MCF 10A (cell line): Measurements from ENCODE around the gene USP17L12. TPM values are rescaled to one million over a fixed set of nuclear protein-coding genes. Genes with fewer than 3 reads are reported as not detected.
"Not testable (repeated sequence)": the region's sequence is repeated elsewhere in the genome, so short reads cannot be mapped to it uniquely, and the experiment has no call there.

Source experiments
- BruUV-seq: library from RNA; stranded (reverse); fragments of 400-500 nt; replicated peaks from 2 replicates; lab custom pipeline; 2021; lab: Mats Ljungman, UMichigan
- CTCF ChIA-PET: fragments of 300-600 bp; sonication (Branson Sonifier 250); formaldehyde crosslinking; extraction: SDS; loops from one replicate; lab custom pipeline; 2021; ENCODE audit warnings: antibody characterized with exemption, inconsistent platforms; lab: Yijun Ruan, JAX
- POLR2A ChIA-PET: fragments of 300-600, 350-650 bp; sonication (Branson Sonifier 250); formaldehyde crosslinking; extraction: SDS; loops from one replicate; lab custom pipeline; 2020; ENCODE audit warnings: antibody characterized with exemption, inconsistent platforms; lab: Yijun Ruan, JAX
- DNase-seq: peaks from one replicate; pipeline ENCODE4 v3.0.0-alpha.2; 2018; ENCODE audit not compliant: unreplicated experiment
- H3K27ac Mint-ChIP-seq: one replicate; pipeline ENCODE4 v1.8.0; 2022; ENCODE audit warnings: mild to moderate bottlenecking, low read depth, mixed read lengths; ENCODE audit not compliant: unreplicated experiment
- H3K27me3 Mint-ChIP-seq: one replicate; pipeline ENCODE4 v1.8.0; 2022; ENCODE audit warnings: mixed read lengths; ENCODE audit not compliant: insufficient read depth, unreplicated experiment
- H3K36me3 Mint-ChIP-seq: one replicate; pipeline ENCODE4 v1.8.0; 2022; ENCODE audit warnings: mild to moderate bottlenecking, moderate library complexity, mixed read lengths; ENCODE audit not compliant: insufficient read depth, unreplicated experiment
- H3K4me1 Mint-ChIP-seq: one replicate; pipeline ENCODE4 v1.8.0; 2022; ENCODE audit warnings: mixed read lengths; ENCODE audit not compliant: insufficient read depth, unreplicated experiment
- H3K4me3 Mint-ChIP-seq: one replicate; pipeline ENCODE4 v1.8.0; 2022; ENCODE audit warnings: mild to moderate bottlenecking, moderate library complexity, mixed read lengths; ENCODE audit not compliant: unreplicated experiment
- H3K9me3 Mint-ChIP-seq: one replicate; pipeline ENCODE4 v1.8.0; 2022; ENCODE audit warnings: mixed read lengths; ENCODE audit not compliant: unreplicated experiment
- intact Hi-C: fragments of 100-400 bp; cut with micrococcal nuclease; formaldehyde crosslinking; loops from 2 replicates; pipeline ENCODE4 v1.14.1; 2022
- total RNA-seq: library from RNA; stranded (reverse); gene quantifications from 2 replicates; pipeline ENCODE4 v1.2.3, GENCODE V29; 2022

USP17L12 gene
- total RNA-seq, 1 experiment from 2014 or later, result not detected

GRCh38 chr4:9247953-9248680 lies 28.2 kb downstream of the USP17L12 start, which contains the start of gene USP17L18:
Gene USP17L18, plus strand, starts transcription at chr4:9248630. Its CDS starts 0 bp downstream, at chr4:9248630.
- H3K4me1 Mint-ChIP-seq, DNase-seq, POLR2A ChIA-PET, BruUV-seq, H3K27ac Mint-ChIP-seq, H3K27me3 Mint-ChIP-seq, H3K36me3 Mint-ChIP-seq, CTCF ChIA-PET, H3K4me3 Mint-ChIP-seq, H3K9me3 Mint-ChIP-seq, intact Hi-C loops: not testable (repeated sequence)

GRCh38 chr4:9253078-9253477 lies 33.1 kb downstream of the USP17L12 start, which contains the start of gene USP17L19:
Gene USP17L19, plus strand, starts transcription at chr4:9253378. Its CDS starts 0 bp downstream, at chr4:9253378.
- H3K9me3 Mint-ChIP-seq, H3K4me3 Mint-ChIP-seq, H3K27ac Mint-ChIP-seq, H3K4me1 Mint-ChIP-seq, H3K36me3 Mint-ChIP-seq, intact Hi-C loops, CTCF ChIA-PET, POLR2A ChIA-PET, H3K27me3 Mint-ChIP-seq, BruUV-seq, DNase-seq: not testable (repeated sequence)

GRCh38 chr4:9257824-9258223 lies 37.9 kb downstream of the USP17L12 start, which contains the start of gene USP17L20:
Gene USP17L20, plus strand, starts transcription at chr4:9258124. Its CDS starts 0 bp downstream, at chr4:9258124.
- H3K9me3 Mint-ChIP-seq, intact Hi-C loops, H3K4me1 Mint-ChIP-seq, CTCF ChIA-PET, H3K27ac Mint-ChIP-seq, H3K27me3 Mint-ChIP-seq, H3K36me3 Mint-ChIP-seq, POLR2A ChIA-PET, H3K4me3 Mint-ChIP-seq, BruUV-seq, DNase-seq: not testable (repeated sequence)

- DNase-seq, POLR2A ChIA-PET, H3K27me3 Mint-ChIP-seq, H3K27ac Mint-ChIP-seq, intact Hi-C loops, H3K36me3 Mint-ChIP-seq, H3K4me1 Mint-ChIP-seq, H3K9me3 Mint-ChIP-seq, H3K4me3 Mint-ChIP-seq, CTCF ChIA-PET, BruUV-seq: not testable (repeated sequence)
These were observed 42.6 kb downstream of the USP17L12 start, which contains the start of gene USP17L21 for GRCh38 chr4:9262572-9262971. Gene USP17L21, plus strand, starts transcription at chr4:9262872. Its CDS starts 0 bp downstream, at chr4:9262872.

GRCh38 chr4:9267319-9267718 lies 47.4 kb downstream of the USP17L12 start, which contains the start of gene USP17L22:
Gene USP17L22, plus strand, starts transcription at chr4:9267619. Its CDS starts 0 bp downstream, at chr4:9267619.
- DNase-seq, H3K27me3 Mint-ChIP-seq, CTCF ChIA-PET, H3K4me1 Mint-ChIP-seq, H3K4me3 Mint-ChIP-seq, POLR2A ChIA-PET, H3K27ac Mint-ChIP-seq, H3K9me3 Mint-ChIP-seq, intact Hi-C loops, H3K36me3 Mint-ChIP-seq, BruUV-seq: not testable (repeated sequence)

Other genes starting within 250 kb of the USP17L12 start
- not detected in 2 replicates for gene FAM90A26, start 49.7 kb upstream of the USP17L12 start, total RNA-seq
- not detected in 2 replicates for gene USP17L10, start 9.5 kb upstream of the USP17L12 start, total RNA-seq
- not detected in 2 replicates for gene USP17L11, start 4.7 kb upstream of the USP17L12 start, total RNA-seq
- gene USP17L13, start 4.7 kb downstream of the USP17L12 start, total RNA-seq, result not detected in 2 replicates
- not detected in 2 replicates for gene USP17L15, start 14.2 kb downstream of the USP17L12 start, total RNA-seq
- gene USP17L17, start 23.7 kb downstream of the USP17L12 start, total RNA-seq, result not detected in 2 replicates
- not detected in 2 replicates for gene USP17L18, start 28.5 kb downstream of the USP17L12 start, total RNA-seq
- gene USP17L19, start 33.2 kb downstream of the USP17L12 start, total RNA-seq, result not detected in 2 replicates
- gene USP17L20, start 38.0 kb downstream of the USP17L12 start, total RNA-seq, result not detected in 2 replicates
- gene USP17L21, start 42.7 kb downstream of the USP17L12 start, total RNA-seq, result not detected in 2 replicates
- gene USP17L22, start 47.5 kb downstream of the USP17L12 start, total RNA-seq, result not detected in 2 replicates
- not detected in 2 replicates for gene USP17L24, start 105.0 kb downstream of the USP17L12 start, total RNA-seq
- gene USP17L25, start 109.8 kb downstream of the USP17L12 start, total RNA-seq, result not detected in 2 replicates
- not detected in 2 replicates for gene USP17L26, start 114.5 kb downstream of the USP17L12 start, total RNA-seq
- gene USP17L5, start 119.3 kb downstream of the USP17L12 start, total RNA-seq, result not detected in 2 replicates
- not detected in 2 replicates for gene USP17L27, start 124.0 kb downstream of the USP17L12 start, total RNA-seq
- gene USP17L28, start 128.7 kb downstream of the USP17L12 start, total RNA-seq, result not detected in 2 replicates
- gene USP17L29, start 133.5 kb downstream of the USP17L12 start, total RNA-seq, result not detected in 2 replicates
- not detected in 2 replicates for gene USP17L30, start 143.0 kb downstream of the USP17L12 start, total RNA-seq
- gene DEFB131A, start 224.3 kb downstream of the USP17L12 start, total RNA-seq, result not detected in 2 replicates